GM21529 (cell line): ENCODE measurements around the gene TRIM52.

Experiments
- ATAC-seq: cut with Tn5 transposase; IDR thresholded peaks from one replicate; pipeline ENCODE4 v1.9.1; 2021; ENCODE audit not compliant: unreplicated experiment

The TRIM52 gene

DNA sequence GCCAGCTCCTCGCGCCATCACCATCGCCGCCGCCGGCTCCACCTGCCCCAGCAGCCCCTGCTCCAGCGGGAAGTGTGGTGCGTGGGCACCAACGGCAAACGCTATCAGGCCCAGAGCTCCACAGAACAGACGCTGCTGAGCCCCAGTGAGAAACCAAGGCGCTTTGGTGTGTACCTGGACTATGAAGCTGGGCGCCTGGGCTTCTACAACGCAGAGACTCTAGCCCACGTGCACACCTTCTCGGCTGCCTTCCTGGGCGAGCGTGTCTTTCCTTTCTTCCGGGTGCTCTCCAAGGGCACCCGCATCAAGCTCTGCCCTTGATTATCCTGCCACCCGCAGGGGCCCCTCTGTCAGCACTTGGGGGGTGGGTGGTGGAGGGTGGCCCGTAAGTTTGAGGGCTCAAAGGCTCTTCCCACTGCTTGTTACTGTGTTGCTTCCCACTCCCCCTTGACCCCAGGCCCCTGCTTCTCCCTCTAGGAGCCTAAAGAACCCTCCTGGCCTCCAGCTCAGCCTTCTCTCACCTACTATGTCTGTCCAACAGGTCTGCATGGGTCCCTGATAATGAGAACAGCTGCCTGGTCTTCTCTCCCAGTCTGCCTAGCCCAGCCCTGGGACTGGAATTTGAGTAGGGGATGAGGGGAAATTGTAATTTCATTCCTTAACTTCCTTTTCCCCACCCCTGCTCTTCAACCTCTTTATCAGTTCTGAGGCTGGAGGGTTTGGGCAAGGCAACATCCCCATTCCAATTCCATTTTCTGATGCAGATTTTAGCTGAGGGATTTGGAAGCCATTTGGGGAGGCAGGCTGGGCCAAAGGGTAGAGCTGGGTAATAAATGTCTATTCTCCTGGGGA, 26.3 kb downstream of the TRIM52 start:
- no peak for ATAC-seq

DNA sequence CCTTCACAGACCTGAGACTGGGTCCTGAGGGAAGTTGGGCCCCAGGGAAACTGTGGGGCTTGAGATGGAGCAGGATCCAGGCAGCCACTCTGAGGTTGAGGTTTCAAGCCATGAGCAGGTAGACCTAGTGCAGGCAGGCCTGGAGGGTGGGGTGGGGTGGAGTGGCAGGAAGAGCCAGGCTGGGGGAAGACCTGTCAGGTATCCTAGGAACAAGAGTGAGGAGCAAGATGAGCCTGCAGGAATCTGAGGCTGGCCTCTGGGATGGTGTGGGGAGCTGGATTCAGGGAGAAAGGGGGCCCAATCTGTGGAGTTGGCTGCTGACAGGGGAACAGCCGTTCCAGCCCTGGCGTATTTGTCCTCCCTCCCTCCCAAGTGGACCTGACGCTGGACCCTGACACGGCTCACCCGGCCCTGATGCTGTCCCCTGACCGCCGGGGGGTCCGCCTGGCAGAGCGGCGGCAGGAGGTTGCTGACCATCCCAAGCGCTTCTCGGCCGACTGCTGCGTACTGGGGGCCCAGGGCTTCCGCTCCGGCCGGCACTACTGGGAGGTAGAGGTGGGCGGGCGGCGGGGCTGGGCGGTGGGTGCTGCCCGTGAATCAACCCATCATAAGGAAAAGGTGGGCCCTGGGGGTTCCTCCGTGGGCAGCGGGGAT, 27.0 kb downstream of the TRIM52 start:
- ATAC-seq = no peak

- no peak for ATAC-seq
These were observed 27.7 kb downstream of the TRIM52 start for GRCh38 chr5:181233088-181233800.

DNA sequence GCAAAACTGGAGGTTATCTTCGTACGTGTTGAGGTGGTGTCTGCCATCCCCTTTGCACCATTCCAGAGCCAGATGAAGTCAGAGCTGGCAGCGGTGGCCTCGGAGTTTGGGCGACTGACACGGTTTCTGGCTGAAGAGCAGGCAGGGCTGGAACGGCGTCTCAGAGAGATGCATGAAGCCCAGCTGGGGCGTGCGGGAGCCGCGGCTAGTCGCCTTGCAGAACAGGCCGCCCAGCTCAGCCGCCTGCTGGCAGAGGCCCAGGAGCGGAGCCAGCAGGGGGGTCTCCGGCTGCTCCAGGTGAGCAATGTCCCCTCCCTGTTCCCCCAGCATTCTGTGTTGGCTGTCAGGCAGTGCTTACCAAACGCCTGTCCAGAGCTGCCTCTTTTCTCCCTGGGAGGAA, 28.4 kb downstream of the TRIM52 start:
- ATAC-seq = no peak

- ATAC-seq = no peak
These were observed 29.5 kb downstream of the TRIM52 start for GRCh38 chr5:181231432-181231831.

- no peak for ATAC-seq
These were observed 30.4 kb downstream of the TRIM52 start for GRCh38 chr5:181230551-181230950.

DNA sequence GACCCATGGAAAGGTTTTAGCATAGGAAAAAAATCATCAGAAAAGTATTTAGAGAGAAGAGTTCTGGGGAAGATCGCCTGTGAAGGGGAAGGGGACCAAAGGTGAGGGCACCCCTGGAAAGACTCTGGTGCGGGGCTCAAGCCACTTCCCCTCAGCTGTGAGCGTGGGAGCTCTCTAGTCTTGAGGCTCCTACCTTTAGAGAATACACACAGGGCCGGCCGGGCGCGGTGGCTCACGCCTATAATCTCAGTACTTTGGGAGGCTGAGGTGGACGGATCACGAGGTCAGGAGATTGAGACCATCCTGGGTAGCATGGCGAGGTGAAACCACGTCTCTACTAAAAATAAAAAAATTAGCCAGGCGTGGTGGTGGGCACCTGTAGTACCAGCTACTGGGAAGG, 30.9 kb downstream of the TRIM52 start:
- no peak for ATAC-seq

DNA sequence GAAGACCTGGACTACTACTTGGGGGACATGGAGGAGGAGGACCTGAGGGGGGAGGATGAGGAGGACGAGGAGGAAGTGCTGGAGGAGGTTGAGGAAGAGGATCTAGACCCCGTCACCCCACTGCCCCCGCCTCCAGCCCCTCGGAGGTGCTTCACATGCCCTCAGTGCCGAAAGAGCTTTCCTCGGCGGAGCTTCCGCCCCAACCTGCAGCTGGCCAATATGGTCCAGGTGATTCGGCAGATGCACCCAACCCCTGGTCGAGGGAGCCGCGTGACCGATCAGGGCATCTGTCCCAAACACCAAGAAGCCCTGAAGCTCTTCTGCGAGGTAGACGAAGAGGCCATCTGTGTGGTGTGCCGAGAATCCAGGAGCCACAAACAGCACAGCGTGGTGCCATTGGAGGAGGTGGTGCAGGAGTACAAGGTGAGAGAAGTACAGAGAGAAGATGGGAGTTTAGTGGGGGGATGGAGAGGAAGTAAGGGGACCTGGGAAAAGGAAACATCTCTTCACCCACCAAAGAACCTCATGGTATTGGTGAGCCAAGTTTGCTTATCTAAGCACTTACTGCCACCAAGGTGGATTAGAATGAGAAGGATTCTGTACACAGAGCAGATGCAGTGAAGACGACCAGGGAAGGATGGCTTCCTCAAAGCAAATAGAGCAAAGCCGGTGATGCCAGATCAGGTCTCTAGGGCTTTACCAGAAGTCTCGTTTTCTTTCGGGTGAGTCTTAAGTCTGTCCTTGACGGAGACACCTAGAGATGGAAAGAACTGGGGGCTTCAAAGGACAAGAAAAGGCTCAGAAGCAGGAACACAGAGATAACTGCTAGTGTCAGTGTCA, 36.3 kb downstream of the TRIM52 start:
- ATAC-seq = no peak

DNA sequence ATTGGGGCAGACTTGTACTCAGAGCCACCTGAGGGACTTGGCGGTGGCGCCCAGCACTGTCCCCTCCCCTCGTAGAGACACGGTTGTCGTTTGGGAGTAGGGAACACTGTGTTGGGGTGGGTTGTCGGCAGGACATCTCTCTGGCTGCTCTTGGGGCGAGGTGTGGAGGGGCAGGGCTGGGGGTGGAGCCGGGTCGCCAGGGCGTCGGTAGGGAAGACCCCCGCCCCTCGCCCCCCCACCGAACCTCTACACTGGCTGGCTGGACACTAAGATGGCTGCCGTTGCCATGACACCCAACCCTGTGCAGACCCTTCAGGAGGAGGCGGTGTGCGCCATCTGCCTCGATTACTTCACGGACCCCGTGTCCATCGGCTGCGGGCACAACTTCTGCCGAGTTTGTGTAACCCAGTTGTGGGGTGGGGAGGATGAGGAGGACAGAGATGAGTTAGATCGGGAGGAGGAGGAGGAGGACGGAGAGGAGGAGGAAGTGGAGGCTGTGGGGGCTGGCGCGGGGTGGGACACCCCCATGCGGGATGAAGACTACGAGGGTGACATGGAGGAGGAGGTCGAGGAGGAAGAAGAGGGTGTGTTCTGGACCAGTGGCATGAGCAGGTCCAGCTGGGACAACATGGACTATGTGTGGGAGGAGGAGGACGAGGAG, 37.1 kb downstream of the TRIM52 start:
- no peak for ATAC-seq

DNA sequence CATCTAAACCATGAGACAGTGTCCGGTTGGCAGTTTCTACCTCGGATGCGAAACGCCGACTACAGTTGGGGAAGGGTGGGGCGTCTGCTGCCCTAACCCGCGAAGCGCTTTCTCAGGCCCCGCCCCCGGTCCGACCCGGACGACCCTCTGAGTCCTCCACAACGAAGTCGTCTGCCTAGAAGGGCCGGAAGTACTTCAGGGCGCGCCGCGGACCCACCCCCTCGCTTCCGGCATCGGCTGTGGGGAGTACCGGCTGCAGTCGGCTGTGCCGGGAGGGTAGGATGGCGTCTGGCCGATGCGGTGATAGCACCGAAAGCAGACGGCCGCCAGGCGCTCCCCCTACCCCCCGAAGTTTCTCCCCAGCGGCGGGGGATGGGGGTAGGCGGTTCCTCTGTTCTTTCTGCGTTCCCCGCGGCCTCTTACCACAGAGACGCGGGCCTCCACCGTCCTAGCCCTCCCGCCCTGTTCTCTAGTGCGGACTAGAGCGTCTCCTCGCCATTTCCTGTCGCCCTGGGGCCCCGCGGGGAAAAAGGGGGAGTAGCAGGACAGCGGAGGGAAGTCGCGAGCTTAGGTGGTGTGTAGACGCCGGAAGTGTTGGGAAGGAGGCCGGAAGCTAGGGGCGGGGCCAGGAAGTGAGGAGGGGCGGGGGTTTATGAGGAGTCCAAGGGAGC, 37.8 kb downstream of the TRIM52 start, which contains the start of gene TRIM41:
Gene TRIM41, plus strand, starts transcription at position 224 of the 671 bp plus-strand sequence. CDS start 719 bp downstream, outside the sequence.
- peak; percentile 60 for ATAC-seq

GRCh38 chr5:181222630-181223057, 38.3 kb downstream of the TRIM52 start:
- ATAC-seq = no peak

DNA sequence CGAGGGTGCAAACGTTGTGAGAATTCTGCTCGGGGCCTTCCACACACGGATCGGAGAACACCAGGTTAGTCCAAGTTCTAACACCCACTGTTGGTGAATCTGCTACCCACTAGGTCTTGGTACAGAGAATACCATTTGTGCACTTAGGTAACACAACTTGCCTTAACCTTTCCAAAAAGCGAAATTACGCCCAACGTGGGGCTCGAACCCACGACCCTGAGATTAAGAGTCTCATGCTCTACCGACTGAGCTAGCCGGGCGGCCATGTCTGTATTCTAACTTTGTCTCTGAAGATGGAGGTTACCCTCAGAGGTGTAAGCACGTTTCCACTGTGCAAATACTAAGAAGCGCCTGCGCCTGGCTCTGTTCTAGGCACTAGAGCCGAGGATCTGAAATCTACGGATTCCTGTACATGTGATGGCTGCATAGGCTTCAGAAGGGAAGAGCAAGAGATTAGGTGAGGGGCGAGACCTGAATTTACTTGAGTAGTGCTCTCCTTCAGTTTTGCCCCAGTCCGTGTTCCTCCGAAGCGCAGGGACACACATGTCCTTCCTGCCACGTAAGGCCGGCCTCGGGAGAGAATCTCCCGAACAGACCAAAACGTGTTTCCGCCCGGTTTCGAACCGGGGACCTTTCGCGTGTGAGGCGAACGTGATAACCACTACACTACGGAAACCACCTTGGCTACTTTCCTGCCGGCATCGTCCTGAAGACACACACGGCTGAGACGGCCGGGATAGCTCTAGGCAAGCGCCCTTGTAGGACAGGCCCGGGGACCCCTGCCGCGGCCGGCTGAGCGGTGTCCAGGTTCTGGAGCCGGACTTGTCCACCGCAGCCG, 38.9 kb downstream of the TRIM52 start:
- ATAC-seq = peak; percentile 26

DNA sequence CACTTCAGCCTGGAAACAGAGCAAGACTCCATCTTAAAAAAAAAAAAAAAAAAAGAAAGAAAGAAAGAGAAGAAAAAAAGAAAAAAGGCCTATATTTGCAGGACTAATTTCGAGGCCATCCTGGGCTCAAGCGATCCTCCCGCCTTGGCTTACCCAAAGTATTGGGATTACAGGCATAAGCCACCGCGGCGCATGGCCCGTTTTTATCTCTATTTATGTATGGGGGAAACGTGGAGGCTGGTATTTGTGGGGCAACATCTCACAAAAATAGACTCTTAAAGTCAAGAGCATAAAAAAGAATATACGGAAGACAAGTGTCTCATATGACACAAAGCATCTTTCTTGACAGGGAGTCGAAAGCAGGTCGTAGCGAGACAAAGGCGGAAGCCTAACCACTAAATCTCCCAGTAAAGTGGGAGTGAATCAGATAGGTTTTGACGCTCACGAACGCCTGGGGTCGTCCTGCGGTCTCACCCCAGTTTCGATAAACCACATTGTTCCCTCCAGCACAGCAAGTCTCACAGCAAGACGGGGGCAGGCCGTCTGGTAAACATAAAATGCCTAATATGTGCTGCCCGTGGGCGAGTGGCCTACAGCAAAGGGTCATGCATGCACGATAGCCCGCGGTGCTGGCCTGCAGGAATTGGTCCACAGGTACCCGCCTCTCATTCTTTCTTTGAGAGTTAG, 39.7 kb downstream of the TRIM52 start:
- ATAC-seq = no peak

DNA sequence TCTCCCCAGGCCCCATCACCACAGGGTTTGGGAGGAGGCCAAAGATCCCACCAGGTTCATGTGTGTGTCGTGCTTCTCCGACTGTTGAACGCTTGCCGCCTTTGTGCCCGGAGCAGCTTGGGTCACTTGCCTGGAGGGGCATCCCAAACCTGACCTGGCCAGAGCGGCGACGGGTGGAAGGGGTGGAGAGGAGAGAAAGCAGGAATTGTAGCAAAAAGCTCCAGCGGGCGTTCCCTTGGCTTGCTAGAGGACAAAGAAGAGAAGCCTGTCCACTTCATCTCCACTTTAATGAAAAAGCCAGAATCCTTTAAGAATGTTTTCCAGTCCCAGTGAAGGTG, 40.8 kb downstream of the TRIM52 start:
- no peak for ATAC-seq

DNA sequence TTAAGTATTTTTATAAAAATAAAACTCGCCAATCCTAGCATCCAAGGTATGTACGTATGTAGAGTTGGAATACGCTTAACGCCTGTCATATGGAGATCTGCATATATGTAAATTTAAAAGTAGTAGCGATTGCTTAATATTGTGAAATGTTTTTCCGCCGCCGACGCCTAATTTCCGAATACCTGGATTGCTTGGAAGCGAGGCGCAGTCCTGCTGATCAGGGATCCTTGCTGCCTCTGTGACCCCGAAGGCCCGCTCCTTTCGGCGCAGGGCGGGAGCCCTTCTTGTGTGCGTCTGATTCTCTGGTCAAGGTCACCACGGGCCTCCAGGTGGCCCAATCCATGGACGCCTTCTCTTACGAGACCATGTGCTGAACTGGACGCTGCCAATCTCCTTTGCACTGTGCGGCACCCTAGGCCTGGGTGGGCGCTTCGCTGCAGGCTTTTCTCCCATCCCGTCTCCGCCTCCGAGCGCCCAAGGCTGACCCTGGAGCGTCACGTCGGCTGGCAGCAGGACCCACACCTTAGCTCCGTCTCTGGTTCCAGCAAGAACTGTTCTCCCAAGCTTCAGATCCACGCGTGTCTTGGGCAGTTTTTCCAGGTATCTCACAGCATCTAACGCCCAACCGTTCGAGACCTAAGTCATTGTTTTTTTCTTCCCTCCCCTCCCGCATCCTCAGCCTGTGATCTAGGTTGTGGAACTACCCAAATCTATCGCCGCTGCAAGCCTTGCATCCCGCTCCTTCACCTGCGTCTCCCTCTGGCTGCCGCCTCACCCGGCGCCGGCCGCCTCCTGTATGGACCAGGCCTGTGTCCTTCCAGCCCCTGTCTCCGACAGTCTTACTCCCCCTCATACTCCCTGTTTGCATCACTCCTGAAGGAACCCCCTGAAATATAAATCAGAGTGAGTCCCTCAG, 41.4 kb downstream of the TRIM52 start:
- no peak for ATAC-seq

GRCh38 chr5:181218795-181219124, 42.2 kb downstream of the TRIM52 start:
- no peak for ATAC-seq

DNA sequence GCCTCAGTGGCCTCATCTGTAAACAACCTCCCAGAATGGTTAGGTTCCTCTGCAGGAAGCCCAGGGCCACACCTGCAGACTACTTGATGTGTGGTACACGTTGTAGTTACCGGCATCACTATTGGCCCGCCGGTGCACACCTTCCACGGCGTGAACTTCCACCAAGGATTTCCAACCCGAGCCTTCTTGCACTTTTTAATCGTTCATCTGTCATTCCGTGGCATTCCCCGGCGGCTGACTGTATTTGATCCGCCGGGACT, 43.2 kb downstream of the TRIM52 start:
- ATAC-seq = peak; percentile 18
